PC-3 (cell line): Measurements from ENCODE around the gene TP63. TPM values are rescaled to one million over a fixed set of nuclear protein-coding genes. Genes with fewer than 3 reads are reported as not detected.

ENCODE experiments used
- ATAC-seq: fragments of 200-7000 bp; cut with Tn5 transposase; 2 replicates; pipeline ENCODE4 v1.9.1; 2020; ENCODE audit warnings: mild to moderate bottlenecking, moderate library complexity
- BruUV-seq: library from RNA; stranded (reverse); fragments of 400-500 nt; replicated peaks from 2 replicates; lab custom pipeline; 2021; lab: Mats Ljungman, UMichigan
- CTCF ChIA-PET: fragments of 300-600 bp; sonication (Branson Sonifier 250); formaldehyde crosslinking; loops from one replicate; lab custom pipeline; 2022; ENCODE audit warnings: antibody characterized with exemption; lab: Charles Lee
- POLR2A ChIA-PET: fragments of 300-600 bp; sonication (Branson Sonifier 250); formaldehyde crosslinking; loops from one replicate; lab custom pipeline; 2022; ENCODE audit warnings: antibody characterized with exemption; ENCODE audit not compliant: unreplicated experiment; lab: Charles Lee
- DNase-seq: peaks from one replicate; pipeline ENCODE4 v3.0.0-alpha.2; 2015
- H2AFZ ChIP-seq: fragments of 300-600 bp; sonication (generic); 2 replicates; pipeline ENCODE4 v1.6.0; 2016; ENCODE audit warnings: antibody characterized with exemption, low read length
- H3F3A ChIP-seq: fragments of 300-600 bp; sonication (generic); one replicate; pipeline ENCODE4 v1.6.0; 2017; ENCODE audit warnings: antibody characterized with exemption, low read length, control low read depth, mild to moderate bottlenecking; ENCODE audit not compliant: unreplicated experiment
- H3K27ac ChIP-seq: fragments of 300-600 bp; sonication (generic); 2 replicates; pipeline ENCODE4 v1.5.1; 2016; ENCODE audit warnings: mild to moderate bottlenecking, low read length
- H3K27me3 ChIP-seq: fragments of 300-600 bp; sonication (generic); 2 replicates; pipeline ENCODE4 v1.6.1; 2016; ENCODE audit warnings: low read length, mixed read lengths
- H3K36me3 ChIP-seq: fragments of 300-600 bp; sonication (generic); 2 replicates; pipeline ENCODE4 v1.6.1; 2016; ENCODE audit warnings: low read depth, mixed run types, low read length, mixed read lengths
- H3K4me1 ChIP-seq: fragments of 300-600 bp; sonication (generic); 2 replicates; pipeline ENCODE4 v1.5.1; 2016; ENCODE audit warnings: low read length; ENCODE audit not compliant: insufficient read depth
- H3K4me2 ChIP-seq: fragments of 300-600 bp; sonication (generic); 2 replicates; pipeline ENCODE4 v1.6.0; 2016; ENCODE audit warnings: low read length
- H3K4me3 ChIP-seq: fragments of 300-600 bp; sonication (generic); 2 replicates; pipeline ENCODE4 v1.5.1; 2016; ENCODE audit warnings: mild to moderate bottlenecking, low read length, mixed read lengths
- H3K79me2 ChIP-seq: fragments of 300-600 bp; sonication (generic); 2 replicates; pipeline ENCODE4 v1.6.1; 2017; ENCODE audit warnings: low read length, mixed read lengths
- H3K9ac ChIP-seq: fragments of 300-600 bp; sonication (generic); 2 replicates; pipeline ENCODE4 v1.6.0; 2016; ENCODE audit warnings: mild to moderate bottlenecking, low read length
- H3K9me2 ChIP-seq: fragments of 300-600 bp; sonication (generic); replicated peaks from 2 replicates; pipeline ENCODE4 v1.6.1; 2016; ENCODE audit warnings: mixed run types, low read length, mixed read lengths
- H3K9me3 ChIP-seq: fragments of 300-600 bp; sonication (generic); 2 replicates; pipeline ENCODE4 v1.6.1; 2016; ENCODE audit warnings: low read length, mixed read lengths
- H4K20me1 ChIP-seq: fragments of 300-600 bp; sonication (generic); 2 replicates; pipeline ENCODE4 v1.6.1; 2016; ENCODE audit warnings: low read length, mixed read lengths
- CTCF ChIP-seq: fragments of 300-600 bp; sonication (generic); conservative IDR thresholded peaks from 2 replicates; pipeline ENCODE4 v1.5.1; 2017; ENCODE audit warnings: antibody characterized with exemption, low read depth, mild to moderate bottlenecking, low read length
- EZH2 ChIP-seq: fragments of 300-600 bp; sonication (generic); IDR thresholded peaks from one replicate; pipeline ENCODE4 v1.6.1; 2017; ENCODE audit warnings: antibody characterized with exemption, mild to moderate bottlenecking, low read length; ENCODE audit not compliant: unreplicated experiment
- EZH2phosphoT487 ChIP-seq: fragments of 300-600 bp; sonication (generic); IDR thresholded peaks from 2 replicates; pipeline ENCODE4 v1.6.1; 2018; ENCODE audit warnings: mild to moderate bottlenecking, antibody characterized with exemption, low read length, borderline replicate concordance
- intact Hi-C: fragments of 100-400 bp; cut with micrococcal nuclease; formaldehyde crosslinking; loops from 2 replicates; pipeline ENCODE4 v1.9.0; 2023
- total RNA-seq: library from RNA; depleted of rRNA; stranded (reverse); fragments of >200 nt; gene quantifications from 2 replicates; pipeline ENCODE4 v1.2.3, GENCODE V29; 2014

TP63 gene
- total RNA-seq, 1 experiment from 2014 or later, result 0.29 TPM

- no peak overlapping the region for H3K4me3 ChIP-seq
- H3K4me2 ChIP-seq, result no peak overlapping the region
- intact Hi-C loops, result no loop called here
- H3K9me2 ChIP-seq, result no peaks in the 10 kb centered on the region
- POLR2A ChIA-PET, result no interaction called here
- H3K27ac ChIP-seq, result no peak overlapping the region
- ATAC-seq, result no peak
- H4K20me1 ChIP-seq, result no peaks in the 10 kb centered on the region
- no peaks in the 10 kb centered on the region for H3K79me2 ChIP-seq
- CTCF ChIA-PET, result no interaction called here
- no peak for DNase-seq
- TF ChIP-seq CTCF, result no peak
- TF ChIP-seq EZH2phosphoT487, result no peak
- no peak for TF ChIP-seq EZH2
- no peaks in the 10 kb centered on the region for H3K9me3 ChIP-seq
- H3K4me1 ChIP-seq, result no peaks in the 10 kb centered on the region
- H3K27me3 ChIP-seq, result no peaks in the 10 kb centered on the region
- no peak overlapping the region for H2AFZ ChIP-seq
- H3K9ac ChIP-seq, result no peak overlapping the region
- no TSS peak for BruUV-seq
- no peaks in the 10 kb centered on the region for H3F3A ChIP-seq
- H3K36me3 ChIP-seq, result no peaks in the 10 kb centered on the region
These were observed 169.2 kb downstream of the TP63 start for GRCh38 chr3:189800436-189800835.

GRCh38 chr3:189803254-189803653 lies 172.1 kb downstream of the TP63 start:
- ATAC-seq (no peak), DNase-seq (no peak)
- H3K4me1 ChIP-seq, result no peaks in the 10 kb centered on the region
- no peaks in the 10 kb centered on the region for H3K36me3 ChIP-seq
- no peaks in the 10 kb centered on the region for H3K79me2 ChIP-seq
- TF ChIP-seq EZH2phosphoT487 (no peak), CTCF (no peak), EZH2 (no peak)
- no peak overlapping the region for H3K4me3 ChIP-seq
- no peak overlapping the region for H3K4me2 ChIP-seq
- no peaks in the 10 kb centered on the region for H4K20me1 ChIP-seq
- H3K27me3 ChIP-seq, result no peaks in the 10 kb centered on the region
- ChIA-PET POLR2A (no interaction called here), CTCF (no interaction called here)
- no peak overlapping the region for H3K27ac ChIP-seq
- intact Hi-C loops, result no loop called here
- no peaks in the 10 kb centered on the region for H3F3A ChIP-seq
- H3K9me2 ChIP-seq, result no peaks in the 10 kb centered on the region
- H3K9me3 ChIP-seq, result no peaks in the 10 kb centered on the region
- H3K9ac ChIP-seq, result no peak overlapping the region
- no peak overlapping the region for H2AFZ ChIP-seq
- no TSS peak for BruUV-seq

- no peaks in the 10 kb centered on the region for H3F3A ChIP-seq
- no peaks in the 10 kb centered on the region for H4K20me1 ChIP-seq
- no peaks in the 10 kb centered on the region for H3K36me3 ChIP-seq
- CTCF ChIA-PET, result no interaction called here
- POLR2A ChIA-PET, result no interaction called here
- H3K9ac ChIP-seq, result no peak overlapping the region
- H2AFZ ChIP-seq, result no peak overlapping the region
- TF ChIP-seq CTCF, result no peak
- no peak for TF ChIP-seq EZH2
- TF ChIP-seq EZH2phosphoT487, result no peak
- DNase-seq (no peak), ATAC-seq (no peak)
- BruUV-seq, result no TSS peak
- H3K27me3 ChIP-seq, result no peaks in the 10 kb centered on the region
- H3K9me3 ChIP-seq, result no peaks in the 10 kb centered on the region
- H3K4me1 ChIP-seq, result no peaks in the 10 kb centered on the region
- no peak overlapping the region for H3K27ac ChIP-seq
- H3K9me2 ChIP-seq, result no peaks in the 10 kb centered on the region
- no peaks in the 10 kb centered on the region for H3K79me2 ChIP-seq
- no peak overlapping the region for H3K4me2 ChIP-seq
- intact Hi-C loops, result no loop called here
- H3K4me3 ChIP-seq, result no peak overlapping the region
These were observed 174.3 kb downstream of the TP63 start for GRCh38 chr3:189805375-189806067.
